MCF 10A (cell line): Measurements from ENCODE around the gene PIN4. TPM values are rescaled to one million over a fixed set of nuclear protein-coding genes. Genes with fewer than 3 reads are reported as not detected.

Experiments
- BruUV-seq: library from RNA; stranded (reverse); fragments of 400-500 nt; replicated peaks from 2 replicates; lab custom pipeline; 2021; lab: Mats Ljungman, UMichigan
- CTCF ChIA-PET: fragments of 300-600 bp; sonication (Branson Sonifier 250); formaldehyde crosslinking; extraction: SDS; loops from one replicate; lab custom pipeline; 2021; ENCODE audit warnings: antibody characterized with exemption, inconsistent platforms; lab: Yijun Ruan, JAX
- POLR2A ChIA-PET: fragments of 300-600, 350-650 bp; sonication (Branson Sonifier 250); formaldehyde crosslinking; extraction: SDS; loops from one replicate; lab custom pipeline; 2020; ENCODE audit warnings: antibody characterized with exemption, inconsistent platforms; lab: Yijun Ruan, JAX
- DNase-seq: peaks from one replicate; pipeline ENCODE4 v3.0.0-alpha.2; 2018; ENCODE audit not compliant: unreplicated experiment
- H3K27ac Mint-ChIP-seq: one replicate; pipeline ENCODE4 v1.8.0; 2022; ENCODE audit warnings: mild to moderate bottlenecking, low read depth, mixed read lengths; ENCODE audit not compliant: unreplicated experiment
- H3K27me3 Mint-ChIP-seq: one replicate; pipeline ENCODE4 v1.8.0; 2022; ENCODE audit warnings: mixed read lengths; ENCODE audit not compliant: insufficient read depth, unreplicated experiment
- H3K36me3 Mint-ChIP-seq: one replicate; pipeline ENCODE4 v1.8.0; 2022; ENCODE audit warnings: mild to moderate bottlenecking, moderate library complexity, mixed read lengths; ENCODE audit not compliant: insufficient read depth, unreplicated experiment
- H3K4me1 Mint-ChIP-seq: one replicate; pipeline ENCODE4 v1.8.0; 2022; ENCODE audit warnings: mixed read lengths; ENCODE audit not compliant: insufficient read depth, unreplicated experiment
- H3K4me3 Mint-ChIP-seq: one replicate; pipeline ENCODE4 v1.8.0; 2022; ENCODE audit warnings: mild to moderate bottlenecking, moderate library complexity, mixed read lengths; ENCODE audit not compliant: unreplicated experiment
- H3K9me3 Mint-ChIP-seq: one replicate; pipeline ENCODE4 v1.8.0; 2022; ENCODE audit warnings: mixed read lengths; ENCODE audit not compliant: unreplicated experiment
- CTCF ChIP-seq: fragments of 200-600 bp; IDR thresholded peaks from one replicate; pipeline ENCODE4 v1.8.0; 2022; ENCODE audit warnings: antibody characterized with exemption, mild to moderate bottlenecking; ENCODE audit not compliant: unreplicated experiment
- intact Hi-C: fragments of 100-400 bp; cut with micrococcal nuclease; formaldehyde crosslinking; loops from 2 replicates; pipeline ENCODE4 v1.14.1; 2022
- total RNA-seq: library from RNA; stranded (reverse); gene quantifications from 2 replicates; pipeline ENCODE4 v1.2.3, GENCODE V29; 2022

The PIN4 gene
- total RNA-seq, 1 experiment from 2014 or later, result 7.6 TPM

- Mint-ChIP-seq H3K9me3 (no peaks in the 10 kb centered on the region), H3K27me3 (peaks cover 59% of the 10 kb centered on the region), H3K4me1 (no peaks in the 10 kb centered on the region), H3K36me3 (peaks cover 28% of the 10 kb centered on the region), H3K27ac (no peak overlapping the region), H3K4me3 (no peak overlapping the region)
- intact Hi-C loops, result no loop called here
- ChIA-PET POLR2A (no interaction called here), CTCF (interaction anchor here (0.5 to 1.4 kb wide), 3 partner anchors 9 to 99 kb away, joined by 3 read pairs; no protein-coding TSS in a partner anchor)
- BruUV-seq, result no TSS peak
- no peak for DNase-seq
- TF ChIP-seq CTCF, result no peak
Measured at GRCh38 chrX:72202792-72203401, 21.3 kb downstream of the PIN4 start.

DNA sequence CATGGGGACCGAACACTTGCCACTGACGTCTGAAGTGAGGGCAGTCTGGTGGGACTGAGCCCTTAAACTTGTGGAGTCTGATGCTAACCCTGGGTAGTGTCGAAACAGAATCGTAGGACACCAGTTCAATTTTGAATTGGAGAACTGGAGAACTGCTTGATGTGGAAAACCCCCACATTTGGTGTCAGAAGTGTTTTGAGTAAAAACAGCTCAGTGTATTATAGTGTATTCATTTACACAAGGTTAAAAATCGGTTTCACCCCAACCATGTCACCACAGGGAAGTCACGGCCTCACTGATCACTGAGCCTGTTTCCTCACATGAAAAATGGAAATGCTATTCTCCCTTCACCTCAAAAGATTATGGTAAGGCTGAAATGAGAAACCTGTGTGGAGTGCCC, 21.9 kb downstream of the PIN4 start:
- Mint-ChIP-seq H3K4me3 (no peak overlapping the region), H3K4me1 (no peaks in the 10 kb centered on the region), H3K9me3 (no peaks in the 10 kb centered on the region), H3K36me3 (peaks cover 29% of the 10 kb centered on the region), H3K27me3 (peaks cover 64% of the 10 kb centered on the region), H3K27ac (no peak overlapping the region)
- POLR2A ChIA-PET, result no interaction called here
- TF ChIP-seq CTCF, result no peak
- CTCF ChIA-PET, result interaction anchor here (0.5 kb wide), 1 partner anchor 79 kb away, joined by 3 read pairs; no protein-coding TSS in a partner anchor
- DNase-seq, result no peak
- BruUV-seq, result no TSS peak
- intact Hi-C loops, result no loop called here

DNA sequence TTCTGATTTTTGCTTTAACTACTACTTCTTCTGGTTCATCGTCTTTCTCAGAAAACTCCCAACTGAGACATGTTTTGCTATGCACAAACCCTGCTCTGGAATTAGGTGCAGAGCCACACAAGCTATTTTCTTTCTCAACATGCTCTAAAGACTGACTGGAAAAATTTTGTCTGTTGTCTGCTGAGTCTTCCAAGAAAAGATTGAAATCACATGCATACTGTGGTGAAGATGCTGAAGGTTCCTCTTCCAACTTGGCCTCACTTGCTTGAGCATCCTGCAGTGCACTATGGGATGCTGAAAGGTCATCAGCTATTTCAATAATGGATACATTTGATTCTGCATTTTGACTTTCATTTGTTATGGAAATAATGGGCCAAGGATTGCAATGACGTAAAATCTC, 24.1 kb downstream of the PIN4 start:
- Mint-ChIP-seq H3K9me3 (no peaks in the 10 kb centered on the region), H3K27ac (no peak overlapping the region), H3K36me3 (peaks cover 23% of the 10 kb centered on the region), H3K27me3 (peaks cover 77% of the 10 kb centered on the region), H3K4me1 (no peaks in the 10 kb centered on the region), H3K4me3 (no peak overlapping the region)
- ChIA-PET CTCF (no interaction called here), POLR2A (no interaction called here)
- no TSS peak for BruUV-seq
- no peak for DNase-seq
- intact Hi-C loops, result no loop called here
- TF ChIP-seq CTCF, result no peak

GRCh38 chrX:72207366-72207765, 25.8 kb downstream of the PIN4 start:
- CTCF ChIA-PET, result no interaction called here
- Mint-ChIP-seq H3K27ac (no peak overlapping the region), H3K9me3 (no peaks in the 10 kb centered on the region), H3K4me3 (no peak overlapping the region), H3K36me3 (peaks cover 33% of the 10 kb centered on the region), H3K27me3 (peaks cover 88% of the 10 kb centered on the region), H3K4me1 (no peaks in the 10 kb centered on the region)
- TF ChIP-seq CTCF, result no peak
- no peak for DNase-seq
- intact Hi-C loops, result no loop called here
- BruUV-seq, result no TSS peak
- POLR2A ChIA-PET, result no interaction called here
